GM10266 (cell line): Measurements from ENCODE around the gene KIDINS220.

Experiments
- DNase-seq: peaks from one replicate; pipeline ENCODE4 v3.0.0; 2012; ENCODE audit errors: extremely low spot score
- CTCF ChIP-seq: IDR thresholded peaks from 2 replicates; pipeline ENCODE4 v1.5.1; 2012; ENCODE audit warnings: mild to moderate bottlenecking, low read depth; ENCODE audit not compliant: control insufficient read depth, insufficient read depth; ENCODE audit errors: missing control alignments

KIDINS220 gene

GRCh38 chr2:8685697-8686358, 151.6 kb downstream of the KIDINS220 start:
- TF ChIP-seq CTCF = peak; percentile 97

GRCh38 chr2:8684878-8685696, 152.3 kb downstream of the KIDINS220 start:
- no peak for TF ChIP-seq CTCF
- peak; percentile 57 for DNase-seq

More at GRCh38 chr2:8685697-8686358, 151.6 kb downstream of the KIDINS220 start:
- DNase-seq = peak; percentile 87

GRCh38 chr2:8684540-8684877, 152.9 kb downstream of the KIDINS220 start:
- TF ChIP-seq CTCF = no peak
- DNase-seq = peak; percentile 54

- TF ChIP-seq CTCF = no peak
- peak; percentile 33 for DNase-seq
Observed at GRCh38 chr2:8682719-8683667, 154.4 kb downstream of the KIDINS220 start.

- no peak for TF ChIP-seq CTCF
- DNase-seq = peak; percentile 99
Observed at GRCh38 chr2:8681786-8682692, 155.4 kb downstream of the KIDINS220 start, which contains the start of gene ID2. Gene ID2 (plus strand): TSS chr2:8682056. CDS start chr2:8682166, 110 bp downstream.
